ENCODE data around the gene CSNK2A2. TPM values are rescaled to one million over a fixed set of nuclear protein-coding genes. Genes with fewer than 3 reads are reported as not detected.
A peak's percentile ranks its signal among the peaks of the same experiment; 100 is the strongest.

The CSNK2A2 gene
- total RNA-seq, 1 donor from 2014 or later: 45.0 TPM

DNA sequence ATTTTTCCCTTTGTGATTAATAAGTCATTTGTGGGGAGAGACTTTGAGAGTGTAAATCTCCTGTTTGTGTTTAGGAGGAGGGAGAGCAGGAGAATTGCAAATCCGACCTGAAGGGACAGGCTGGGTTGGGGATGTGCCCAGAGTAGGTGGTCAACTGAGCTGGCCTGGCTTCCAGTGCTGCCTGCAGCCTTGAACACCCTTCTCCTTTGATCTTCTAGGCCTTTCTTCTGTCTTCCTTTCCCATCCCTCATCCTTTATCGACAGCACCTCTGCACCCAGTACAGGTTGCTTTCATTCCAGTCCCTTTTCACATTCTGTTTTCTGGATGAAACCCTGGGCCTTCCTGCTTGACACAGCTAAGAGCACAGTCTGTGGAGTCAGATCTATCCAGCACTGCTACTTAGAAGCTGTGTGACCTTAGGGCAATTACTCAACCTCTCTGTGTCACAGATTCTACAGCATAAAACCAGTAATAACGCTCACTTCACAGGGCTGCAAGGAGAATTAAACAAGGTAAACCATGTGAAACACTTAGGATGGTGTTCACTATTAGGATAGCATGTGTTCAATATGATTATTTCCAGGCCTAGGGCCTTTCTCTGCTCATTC, 1.0 kb upstream of the CSNK2A2 start:
- DNase-seq (ENCODE audit: low read depth, low spot score): no peak

GRCh38 chr16:58197314-58198012, 443 bp downstream of the CSNK2A2 start:
- DNase-seq (ENCODE audit: low read depth, low spot score): no peak

DNA sequence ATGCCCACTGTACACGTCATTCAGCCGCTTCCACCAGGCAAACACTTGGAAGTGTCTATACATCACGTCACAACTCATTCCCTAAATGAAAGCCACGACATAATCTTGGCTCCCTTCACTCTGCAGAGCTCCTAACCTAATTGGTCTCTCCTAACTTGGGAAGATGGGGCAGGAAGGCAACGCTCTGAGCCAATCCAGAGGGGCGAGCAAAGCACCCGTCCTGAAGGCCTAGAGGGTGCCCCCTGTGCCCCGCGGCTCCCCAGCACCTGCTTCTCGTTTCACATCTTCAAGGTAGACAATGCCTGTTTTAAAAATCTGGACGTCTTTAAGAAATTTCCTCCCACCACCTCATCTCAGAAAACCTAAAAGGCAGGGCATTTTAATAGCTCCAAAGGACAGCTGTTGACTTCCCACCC, 1.0 kb downstream of the CSNK2A2 start:
- DNase-seq (ENCODE audit: low read depth, low spot score): no peak

DNA sequence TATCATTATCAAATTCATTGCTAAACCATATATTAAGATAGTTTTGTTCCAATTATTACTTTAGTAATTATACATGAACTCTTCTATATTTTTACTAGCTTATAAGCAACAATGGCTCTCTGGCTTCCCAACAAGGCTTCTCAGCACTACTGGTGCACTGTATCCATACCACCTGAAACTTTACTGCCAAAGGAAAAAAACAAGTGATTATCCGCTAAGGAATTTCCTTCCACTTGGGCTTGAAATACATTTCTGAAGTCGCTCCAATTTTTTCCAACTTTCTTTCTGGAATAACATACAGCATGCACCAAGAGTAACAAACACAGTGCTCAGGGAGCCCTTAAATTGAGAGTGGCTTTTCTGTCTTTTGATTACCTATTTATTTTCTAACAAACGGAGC, 2.1 kb downstream of the CSNK2A2 start:
- peak; percentile 24 for DNase-seq (ENCODE audit: low read depth, low spot score)

- DNase-seq (ENCODE audit: low read depth, low spot score): no peak
Measured at GRCh38 chr16:58195344-58195743, 2.6 kb downstream of the CSNK2A2 start.

- DNase-seq (ENCODE audit: low read depth, low spot score): no peak
Measured at GRCh38 chr16:58194790-58195189, 3.1 kb downstream of the CSNK2A2 start.

DNA sequence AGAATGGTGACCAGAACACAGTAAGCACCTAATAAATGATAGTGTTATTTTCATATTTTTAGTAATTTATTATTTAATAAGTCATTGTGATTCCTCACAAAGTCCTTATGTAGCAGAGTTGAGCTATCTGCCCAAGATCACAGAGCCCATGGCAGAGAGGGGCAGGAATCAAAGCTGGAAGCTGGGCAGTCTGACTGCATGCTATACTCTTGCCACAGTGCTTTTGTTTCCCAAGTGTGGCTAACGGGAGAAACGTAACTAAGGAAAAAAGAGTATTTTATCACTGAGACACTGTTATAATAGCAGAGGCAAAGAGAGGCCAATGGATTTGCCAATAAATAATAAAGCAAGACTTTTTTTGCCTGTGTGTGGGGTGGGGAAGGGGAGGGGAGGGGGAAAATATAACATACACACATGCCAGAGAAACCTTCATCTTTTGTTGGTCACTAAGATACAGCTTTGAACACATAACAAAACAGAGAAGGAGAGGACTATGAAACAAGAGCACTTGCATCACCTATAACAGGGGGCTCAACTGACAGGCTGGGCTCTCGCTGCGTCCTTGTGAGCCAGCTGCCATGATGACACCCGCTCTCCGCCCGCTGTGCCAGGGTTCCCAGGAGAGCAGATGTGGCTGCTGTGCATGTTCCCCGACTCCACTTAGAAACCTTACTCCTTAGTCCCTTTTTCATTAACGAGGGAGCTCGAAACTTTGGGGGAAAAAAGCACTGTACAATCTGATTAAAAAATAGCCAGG, 10.1 kb downstream of the CSNK2A2 start:
- no peak for DNase-seq (ENCODE audit: low read depth, low spot score)

- DNase-seq (ENCODE audit: low read depth, low spot score): no peak
Measured at GRCh38 chr16:58187092-58187491, 10.8 kb downstream of the CSNK2A2 start.

GRCh38 chr16:58186176-58186944, 11.5 kb downstream of the CSNK2A2 start:
- no peak for DNase-seq (ENCODE audit: low read depth, low spot score)

DNA sequence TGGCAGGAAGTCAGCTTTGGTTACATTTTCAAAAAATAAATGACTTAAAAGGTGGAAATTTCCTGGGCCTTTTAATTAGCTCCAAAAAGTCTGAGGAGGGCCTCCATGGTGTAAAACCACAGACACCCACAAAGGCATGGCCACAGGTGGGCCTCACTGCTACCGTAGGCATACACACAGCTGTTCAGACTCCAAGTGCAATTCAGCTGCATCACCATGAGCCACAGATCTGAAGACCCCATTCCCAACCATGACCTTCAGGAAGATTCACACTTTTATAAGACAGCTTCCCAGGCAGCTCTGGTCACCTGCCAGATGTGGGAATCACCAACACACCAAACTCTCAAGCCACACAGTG, 20.6 kb downstream of the CSNK2A2 start:
- no peak for DNase-seq (ENCODE audit: low read depth, low spot score)

- no peak for DNase-seq (ENCODE audit: low read depth, low spot score)
Measured at GRCh38 chr16:58176608-58177352, 21.1 kb downstream of the CSNK2A2 start.

- DNase-seq (ENCODE audit: low read depth, low spot score): no peak
Measured at GRCh38 chr16:58170223-58170622, 27.7 kb downstream of the CSNK2A2 start.

DNA sequence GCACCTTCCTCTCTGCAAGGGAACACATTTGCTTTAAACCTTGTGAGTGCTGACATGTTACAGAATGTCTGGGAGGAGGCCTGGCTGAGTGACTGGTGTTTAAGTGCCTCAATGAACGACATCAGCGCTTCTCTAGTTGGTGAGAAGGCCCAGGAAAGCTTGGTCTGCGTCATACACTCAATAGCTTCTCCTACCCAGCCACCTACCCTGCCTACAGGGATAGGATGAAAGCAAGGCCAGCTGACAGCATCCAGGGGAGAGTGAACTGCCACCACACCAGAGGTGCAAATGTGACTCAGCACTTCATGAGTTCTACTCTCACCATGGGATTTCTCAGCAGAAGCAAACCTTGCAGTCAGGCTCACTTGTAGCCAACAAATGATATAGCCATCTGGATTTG, 37.1 kb downstream of the CSNK2A2 start:
- DNase-seq (ENCODE audit: low read depth, low spot score): no peak

DNA sequence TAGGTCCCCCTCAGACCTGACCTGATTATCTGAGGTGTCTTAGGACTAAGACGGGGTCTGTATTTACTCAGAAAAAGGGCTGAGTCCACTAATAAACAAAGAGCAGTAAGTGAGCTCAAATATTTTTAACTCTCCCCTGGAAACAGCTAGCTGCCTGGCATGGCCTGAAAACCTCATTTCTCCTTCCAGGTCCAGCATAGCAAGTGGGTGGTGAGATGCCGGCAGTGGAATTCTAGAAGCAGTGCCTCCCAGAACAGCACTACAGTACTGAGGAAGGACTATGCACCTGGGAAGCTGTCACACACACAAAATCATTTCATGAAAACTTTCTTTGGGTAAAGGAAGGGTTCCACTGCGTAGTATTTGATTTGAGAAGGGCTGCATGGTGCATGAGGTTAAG, 39.2 kb downstream of the CSNK2A2 start:
- DNase-seq (ENCODE audit: low read depth, low spot score): no peak

DNA sequence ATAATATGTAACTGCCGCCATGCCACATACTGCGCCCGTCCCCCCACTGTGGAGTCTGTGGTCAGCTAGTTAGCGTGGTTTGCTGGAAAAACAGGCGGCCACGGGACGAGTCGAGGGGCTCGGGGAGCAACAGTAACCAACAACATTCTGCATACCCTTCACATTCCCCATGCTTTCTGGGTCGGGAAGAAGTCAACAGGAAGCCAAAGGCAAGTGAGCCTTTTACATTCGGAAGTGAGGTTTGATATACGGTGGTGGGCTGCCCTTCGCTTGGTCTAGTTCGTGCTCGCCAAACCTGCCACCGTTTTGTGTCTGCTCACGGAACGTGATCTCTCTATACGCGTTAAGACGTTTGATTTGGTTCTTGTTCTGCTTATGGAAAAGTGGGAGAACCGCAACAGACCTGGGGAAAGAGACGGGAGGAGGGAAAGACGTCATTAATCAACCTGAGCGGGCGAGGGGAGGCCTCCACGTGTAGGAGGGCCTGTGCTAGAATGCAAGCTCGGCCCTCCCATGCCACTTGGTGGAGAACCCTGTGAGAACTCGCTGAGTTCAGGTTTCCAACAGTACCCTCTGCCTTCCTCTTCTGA, 39.9 kb downstream of the CSNK2A2 start:
- DNase-seq (ENCODE audit: low read depth, low spot score): no peak

- DNase-seq (ENCODE audit: low read depth, low spot score): no peak
Measured at GRCh38 chr16:58157239-58157638, 40.7 kb downstream of the CSNK2A2 start.

DNA sequence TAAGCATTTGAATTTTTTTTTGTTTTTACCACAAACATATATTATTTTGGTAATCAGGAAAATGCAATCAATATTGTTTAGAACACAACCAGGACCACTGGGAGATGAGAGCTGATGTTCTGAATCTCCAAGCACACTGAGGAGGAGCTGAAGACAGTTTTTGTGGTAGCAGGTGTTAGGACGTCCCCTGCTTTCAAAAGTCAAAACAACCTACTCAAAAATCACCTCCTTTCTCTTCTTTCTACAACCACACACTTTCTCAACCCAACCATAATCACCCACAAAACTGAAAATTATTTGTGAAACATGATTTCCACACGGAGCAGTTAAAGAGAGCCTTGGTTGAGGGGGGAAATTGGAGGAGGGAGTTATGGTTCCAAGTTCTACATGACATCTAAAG, 42.1 kb downstream of the CSNK2A2 start:
- DNase-seq (ENCODE audit: low read depth, low spot score): no peak

- DNase-seq (ENCODE audit: low read depth, low spot score): no peak
Measured at GRCh38 chr16:58154345-58154744, 43.6 kb downstream of the CSNK2A2 start.

DNA sequence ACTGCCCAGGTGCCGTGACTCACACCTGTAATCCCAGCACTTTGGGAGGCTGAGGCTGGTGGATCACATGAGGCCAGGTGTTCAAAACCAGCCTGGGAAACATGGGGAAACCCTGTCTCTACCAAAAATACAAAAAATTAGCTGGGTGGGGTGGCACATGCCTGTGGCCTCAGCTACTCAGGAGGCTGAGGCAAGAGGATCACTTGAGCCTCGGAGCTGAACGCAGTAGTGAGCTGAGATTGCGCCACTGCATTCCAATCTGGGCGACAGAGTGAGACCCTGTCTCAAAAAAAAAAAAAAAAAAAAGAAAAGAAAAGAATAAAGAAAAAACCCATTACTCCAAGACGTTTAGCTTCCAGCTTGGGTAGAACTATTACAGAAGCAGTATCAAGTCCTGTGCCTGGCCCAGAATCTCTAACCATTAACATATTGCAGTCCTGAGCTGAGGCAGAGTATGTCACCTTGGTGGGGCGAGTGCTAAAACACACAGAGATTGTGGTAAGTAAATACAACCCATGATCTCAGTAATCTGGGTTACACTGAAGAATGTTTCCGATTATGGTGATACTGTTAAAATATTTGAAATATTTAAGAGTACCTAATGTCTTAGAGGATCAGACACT, 45.5 kb downstream of the CSNK2A2 start:
- DNase-seq (ENCODE audit: low read depth, low spot score): no peak

DNA sequence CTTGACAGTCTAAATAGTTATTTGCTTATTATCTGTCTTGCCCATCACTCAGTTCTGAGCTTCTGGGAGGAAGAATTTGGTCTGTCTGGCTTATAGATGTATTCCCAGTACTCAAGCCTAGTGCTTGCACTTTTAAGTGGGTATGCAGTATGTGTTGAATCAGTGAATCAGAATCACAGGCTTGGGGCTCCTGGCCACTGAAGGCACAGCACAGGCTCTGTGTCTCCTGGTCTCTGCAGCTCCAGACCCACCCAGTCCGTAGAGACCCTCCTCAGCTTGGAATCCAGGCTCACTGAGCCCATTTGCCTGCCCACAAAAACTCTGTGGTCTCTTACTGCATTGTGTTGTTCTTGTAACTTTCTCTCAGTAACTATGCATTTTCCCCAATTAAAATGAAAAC, 49.4 kb downstream of the CSNK2A2 start:
- DNase-seq (ENCODE audit: low read depth, low spot score): no peak

Measured in pulmonary artery endothelial cell (primary cell).